GM12892 (cell line): ENCODE measurements around the gene LRRC61.

Experiments used
- POLR2A ChIP-seq: IDR thresholded peaks from 2 replicates; pipeline ENCODE4 v1.6.1; 2011; ENCODE audit warnings: low read depth, low read length, control low read depth
- POLR2AphosphoS5 ChIP-seq: IDR thresholded peaks from 2 replicates; pipeline ENCODE4 v1.6.1; 2011; ENCODE audit warnings: low read depth, low read length, control low read depth
- TAF1 ChIP-seq: IDR thresholded peaks from 2 replicates; pipeline ENCODE4 v1.6.1; 2011; ENCODE audit warnings: low read depth, mild to moderate bottlenecking, control low read depth, low read length, borderline replicate concordance

DNA sequence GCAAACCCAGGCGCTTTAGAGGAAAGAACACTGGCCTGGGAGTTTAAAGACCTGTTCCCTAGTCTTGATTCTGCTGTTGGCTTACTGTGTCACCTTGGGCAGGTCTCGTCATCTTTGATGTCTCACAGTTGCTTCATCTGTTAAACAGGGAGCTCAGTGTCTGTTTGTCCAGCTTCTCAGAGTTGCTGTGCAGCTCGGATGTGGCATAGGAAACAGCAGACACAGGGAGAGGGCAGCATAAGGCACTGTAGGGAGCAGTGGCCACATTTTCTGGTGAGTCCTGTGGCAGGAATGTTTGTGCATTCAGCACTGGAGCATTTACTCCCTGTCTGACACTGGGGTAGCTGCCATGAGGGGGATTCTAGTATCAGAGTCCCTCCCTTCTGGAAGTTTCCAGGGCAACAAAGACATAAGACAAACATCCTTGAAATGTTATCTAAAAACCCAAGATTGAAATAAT lies 47.5 kb downstream of the LRRC61 start:
- TF ChIP-seq POLR2AphosphoS5 (no peak), POLR2A (no peak), TAF1 (no peak)
